HepG2 (cell line): ENCODE results near the gene TLK2. TPM values are rescaled to one million over a fixed set of nuclear protein-coding genes. Genes with fewer than 3 reads are reported as not detected.

Experiments
- ETV5 ChIP-seq: IDR thresholded peaks from 2 replicates; pipeline ENCODE4 v1.6.1; 2018; ENCODE audit warnings: missing biosample characterization, missing genetic modification reagents, inconsistent platforms, borderline replicate concordance
- ISX ChIP-seq: sonication (generic); formaldehyde crosslinking; conservative IDR thresholded peaks from 2 replicates; pipeline ENCODE4 v1.5.0; 2020; ENCODE audit warnings: missing genetic modification reagents
- MBNL3 ChIP-seq: fragments of 250-450 bp; sonication (Bioruptor Pico); conservative IDR thresholded peaks from 2 replicates; pipeline ENCODE4 v1.8.0; 2022; ENCODE audit warnings: mild to moderate bottlenecking, inconsistent platforms
- NFE2 ChIP-seq: sonication (generic); formaldehyde crosslinking; IDR thresholded peaks from 2 replicates; pipeline ENCODE4 v1.4.0; 2020; ENCODE audit warnings: missing genetic modification reagents
- NFE2L1 ChIP-seq: sonication (generic); formaldehyde crosslinking; IDR thresholded peaks from 2 replicates; pipeline ENCODE4 v1.4.0; 2020; ENCODE audit warnings: missing genetic modification reagents, mild to moderate bottlenecking, borderline replicate concordance
- PTBP1 ChIP-seq: fragments of 200-400 bp; formaldehyde crosslinking; IDR thresholded peaks from 2 replicates; pipeline ENCODE4 v1.6.1; 2018; ENCODE audit warnings: low read length, low read depth; ENCODE audit not compliant: poor library complexity, severe bottlenecking
- RORA ChIP-seq: sonication (generic); formaldehyde crosslinking; IDR thresholded peaks from 2 replicates; pipeline ENCODE4 v1.5.0; 2020; ENCODE audit warnings: mild to moderate bottlenecking, missing genetic modification reagents, moderate library complexity
- RXRB ChIP-seq: IDR thresholded peaks from 2 replicates; pipeline ENCODE4 v1.6.1; 2016; ENCODE audit warnings: borderline replicate concordance, missing genetic modification reagents, missing compliant biosample characterization
- SSRP1 ChIP-seq: IDR thresholded peaks from 2 replicates; pipeline ENCODE4 v1.6.1; 2016; ENCODE audit warnings: control low read depth
- TFDP2 ChIP-seq: sonication (generic); formaldehyde crosslinking; IDR thresholded peaks from 2 replicates; pipeline ENCODE4 v1.4.0; 2020; ENCODE audit warnings: missing genetic modification reagents
- THYN1 ChIP-seq: sonication (generic); formaldehyde crosslinking; IDR thresholded peaks from 2 replicates; pipeline ENCODE4 v1.8.1; 2023; ENCODE audit warnings: low read depth, mild to moderate bottlenecking, moderate library complexity, missing genetic modification reagents, borderline replicate concordance
- ZBTB49 ChIP-seq: sonication (generic); formaldehyde crosslinking; IDR thresholded peaks from 2 replicates; pipeline ENCODE4 v1.4.0; 2020; ENCODE audit warnings: missing genetic modification reagents, borderline replicate concordance
- ZFP36L2 ChIP-seq: sonication (generic); formaldehyde crosslinking; IDR thresholded peaks from 2 replicates; pipeline ENCODE4 v1.4.0; 2020; ENCODE audit warnings: missing genetic modification reagents
- ZFP41 ChIP-seq: sonication (generic); formaldehyde crosslinking; IDR thresholded peaks from 2 replicates; pipeline ENCODE4 v1.4.0; 2020; ENCODE audit warnings: mild to moderate bottlenecking, missing genetic modification reagents, borderline replicate concordance
- ZFX ChIP-seq: sonication (generic); formaldehyde crosslinking; IDR thresholded peaks from 2 replicates; pipeline ENCODE4 v1.4.0; 2020; ENCODE audit warnings: mild to moderate bottlenecking, low read depth, missing genetic modification reagents, moderate library complexity
- ZNF136 ChIP-seq: sonication (generic); formaldehyde crosslinking; IDR thresholded peaks from 2 replicates; pipeline ENCODE4 v1.8.1; 2022; ENCODE audit warnings: low read depth, mild to moderate bottlenecking, moderate library complexity, missing genetic modification reagents
- ZNF24 ChIP-seq: fragments of 450-650 bp; IDR thresholded peaks from 2 replicates; pipeline ENCODE4 v1.6.1; 2017; ENCODE audit warnings: antibody characterized with exemption, mild to moderate bottlenecking
- ZNF709 ChIP-seq: sonication (generic); formaldehyde crosslinking; IDR thresholded peaks from 2 replicates; pipeline ENCODE4 v1.5.0; 2020; ENCODE audit warnings: mild to moderate bottlenecking, missing genetic modification reagents
- ZSCAN20 ChIP-seq: sonication (generic); formaldehyde crosslinking; IDR thresholded peaks from 2 replicates; pipeline ENCODE4 v1.4.0; 2020; ENCODE audit warnings: missing genetic modification reagents, mild to moderate bottlenecking, borderline replicate concordance
- polyA plus RNA-seq, 8 experiments: library from polyadenylated mRNA; depleted of rRNA in 3 of 8; stranded (reverse) in 7 of 8; unstranded in 1 of 8; fragments of >200 nt; fragmentation: Illumina TruSeq in 4 of 8; extraction: Trizol in 4 of 8; gene quantifications; 2 replicates each; pipeline versions ENCODE4 v1.2.1 to v1.2.3, GENCODE V29; 2011 to 2016; ENCODE audit warnings: low read depth in 4 of 8, missing spikeins in 1 of 8, mixed read lengths in 1 of 8; ENCODE audit not compliant: insufficient read depth in 1 of 8
- total RNA-seq, 5 experiments: library from RNA; depleted of rRNA; stranded (reverse); fragments of >200 nt; fragmentation: Illumina TruSeq; extraction: Trizol; gene quantifications; 2 replicates each; pipeline ENCODE4 v1.2.3, GENCODE V29; 2016; ENCODE audit warnings: low read depth in 1 of 5
- TF ChIP-seq, protein P1 (sequence below): sonication (generic); formaldehyde crosslinking; IDR thresholded peaks from 2 replicates; pipeline ENCODE4 v1.4.0; 2020; ENCODE audit warnings: missing genetic modification reagents
- TF ChIP-seq, protein P2 (sequence below): sonication (generic); formaldehyde crosslinking; IDR thresholded peaks from 2 replicates; pipeline ENCODE4 v1.8.0; 2022; ENCODE audit warnings: missing genetic modification reagents, mild to moderate bottlenecking, moderate library complexity, borderline replicate concordance

The TLK2 gene
- total and polyA plus RNA-seq, 2 of the 13 experiments (the other 11 are each of a cell fraction or from before 2014, with no cell fraction given) = 58.7 to 60.8 TPM

GRCh38 chr17:62616993-62617893 lies 138.6 kb downstream of the TLK2 start (continued):
- no peak for TF ChIP-seq ETV5 (CRISPR knock-in tag)
- TF ChIP-seq PTBP1 = no peak
- no peak for TF ChIP-seq ZNF24
- TF ChIP-seq ZNF136 (CRISPR knock-in tag) = no peak
- no peak for TF ChIP-seq RORA (CRISPR knock-in tag)
- no peak for TF ChIP-seq NFE2L1
- TF ChIP-seq ISX (CRISPR knock-in tag) = no peak
- TF ChIP-seq ZFP41 (CRISPR knock-in tag) = no peak
- TF ChIP-seq ZFX (CRISPR knock-in tag) = peak; percentile 52
- no peak for TF ChIP-seq MBNL3
- no peak for TF ChIP-seq ZFP36L2 (CRISPR knock-in tag)
- no peak for TF ChIP-seq ZSCAN20 (CRISPR knock-in tag)
- TF ChIP-seq ZBTB49 (CRISPR knock-in tag) = no peak
- TF ChIP-seq SSRP1 = peak; percentile 24; the same call in 1 of the 2 replicates
- TF ChIP-seq, protein P1, sequence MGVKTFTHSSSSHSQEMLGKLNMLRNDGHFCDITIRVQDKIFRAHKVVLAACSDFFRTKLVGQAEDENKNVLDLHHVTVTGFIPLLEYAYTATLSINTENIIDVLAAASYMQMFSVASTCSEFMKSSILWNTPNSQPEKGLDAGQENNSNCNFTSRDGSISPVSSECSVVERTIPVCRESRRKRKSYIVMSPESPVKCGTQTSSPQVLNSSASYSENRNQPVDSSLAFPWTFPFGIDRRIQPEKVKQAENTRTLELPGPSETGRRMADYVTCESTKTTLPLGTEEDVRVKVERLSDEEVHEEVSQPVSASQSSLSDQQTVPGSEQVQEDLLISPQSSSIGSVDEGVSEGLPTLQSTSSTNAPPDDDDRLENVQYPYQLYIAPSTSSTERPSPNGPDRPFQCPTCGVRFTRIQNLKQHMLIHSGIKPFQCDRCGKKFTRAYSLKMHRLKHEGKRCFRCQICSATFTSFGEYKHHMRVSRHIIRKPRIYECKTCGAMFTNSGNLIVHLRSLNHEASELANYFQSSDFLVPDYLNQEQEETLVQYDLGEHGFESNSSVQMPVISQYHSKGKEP = no peak
- TF ChIP-seq TFDP2 = no peak
- TF ChIP-seq RXRB = peak; percentile 17; the same call in 1 of the 2 replicates
- TF ChIP-seq, protein P2, sequence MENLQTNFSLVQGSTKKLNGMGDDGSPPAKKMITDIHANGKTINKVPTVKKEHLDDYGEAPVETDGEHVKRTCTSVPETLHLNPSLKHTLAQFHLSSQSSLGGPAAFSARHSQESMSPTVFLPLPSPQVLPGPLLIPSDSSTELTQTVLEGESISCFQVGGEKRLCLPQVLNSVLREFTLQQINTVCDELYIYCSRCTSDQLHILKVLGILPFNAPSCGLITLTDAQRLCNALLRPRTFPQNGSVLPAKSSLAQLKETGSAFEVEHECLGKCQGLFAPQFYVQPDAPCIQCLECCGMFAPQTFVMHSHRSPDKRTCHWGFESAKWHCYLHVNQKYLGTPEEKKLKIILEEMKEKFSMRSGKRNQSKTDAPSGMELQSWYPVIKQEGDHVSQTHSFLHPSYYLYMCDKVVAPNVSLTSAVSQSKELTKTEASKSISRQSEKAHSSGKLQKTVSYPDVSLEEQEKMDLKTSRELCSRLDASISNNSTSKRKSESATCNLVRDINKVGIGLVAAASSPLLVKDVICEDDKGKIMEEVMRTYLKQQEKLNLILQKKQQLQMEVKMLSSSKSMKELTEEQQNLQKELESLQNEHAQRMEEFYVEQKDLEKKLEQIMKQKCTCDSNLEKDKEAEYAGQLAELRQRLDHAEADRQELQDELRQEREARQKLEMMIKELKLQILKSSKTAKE = peak; percentile 68; the same call in 1 of the 2 replicates
- no peak for TF ChIP-seq THYN1
- TF ChIP-seq ZNF709 (CRISPR knock-in tag) = no peak
- no peak for TF ChIP-seq NFE2 (CRISPR knock-in tag)
